ENCODE measurements around the gene DGCR2. TPM values are rescaled to one million over a fixed set of nuclear protein-coding genes. Genes with fewer than 3 reads are reported as not detected.
A peak's percentile ranks its signal among the peaks of the same experiment; 100 is the strongest.
"Not testable (repeated sequence)": the region's sequence is repeated elsewhere in the genome, so short reads cannot be mapped to it uniquely, and the experiment has no call there.

Gene DGCR2
- 30.2 and 43.7 TPM in 2 replicates for total RNA-seq

GRCh38 chr22:19122143-19122751 lies at the start of gene DGCR2:
TSS of gene DGCR2 (minus strand) at chr22:19122412. CDS start at chr22:19122206, 206 bp downstream.
- peak; percentile 89 to 97 for DNase-seq (ENCODE audit: low read depth in 2 of 2)

GRCh38 chr22:19169947-19170318 lies 47.7 kb upstream of the DGCR2 start:
- no peak for DNase-seq (ENCODE audit: low read depth in 2 of 2)

GRCh38 chr22:19169002-19169946 lies 47.1 kb upstream of the DGCR2 start:
- DNase-seq (ENCODE audit: low read depth in 2 of 2): no peak

- no peak for DNase-seq (ENCODE audit: low read depth in 2 of 2)
These were observed 46.1 kb upstream of the DGCR2 start for GRCh38 chr22:19168088-19168890.

GRCh38 chr22:19167106-19167869 lies 45.1 kb upstream of the DGCR2 start:
- DNase-seq (ENCODE audit: low read depth in 2 of 2): no peak

- DNase-seq (ENCODE audit: low read depth in 2 of 2): no peak
These were observed 44.2 kb upstream of the DGCR2 start for GRCh38 chr22:19166421-19166820.

- DNase-seq (ENCODE audit: low read depth in 2 of 2): no peak
These were observed 42.2 kb upstream of the DGCR2 start for GRCh38 chr22:19164425-19164824.

- not testable (repeated sequence) for DNase-seq (ENCODE audit: low read depth in 2 of 2)
These were observed 36.4 kb upstream of the DGCR2 start for GRCh38 chr22:19158649-19159048.

- DNase-seq (ENCODE audit: low read depth in 2 of 2): not testable (repeated sequence)
These were observed 33.9 kb upstream of the DGCR2 start for GRCh38 chr22:19156109-19156508.

- no peak for DNase-seq (ENCODE audit: low read depth in 2 of 2)
These were observed 31.0 kb upstream of the DGCR2 start for GRCh38 chr22:19152942-19153883.

GRCh38 chr22:19151329-19152191 lies 29.3 kb upstream of the DGCR2 start:
- no peak for DNase-seq (ENCODE audit: low read depth in 2 of 2)

GRCh38 chr22:19150482-19151328 lies 28.5 kb upstream of the DGCR2 start:
- DNase-seq (ENCODE audit: low read depth in 2 of 2): no peak

- no peak for DNase-seq (ENCODE audit: low read depth in 2 of 2)
These were observed 27.8 kb upstream of the DGCR2 start, which contains the start of gene GSC2 for GRCh38 chr22:19149991-19150390. TSS of gene GSC2 (minus strand) at chr22:19150292. CDS start at chr22:19150283, 9 bp downstream.

GRCh38 chr22:19149047-19149883 lies 27.1 kb upstream of the DGCR2 start:
- peak in 1 of 2 donors; percentile 16 for DNase-seq (ENCODE audit: low read depth in 2 of 2)

GRCh38 chr22:19148417-19149046 lies 26.3 kb upstream of the DGCR2 start:
- DNase-seq (ENCODE audit: low read depth in 2 of 2): no peak

- no peak for DNase-seq (ENCODE audit: low read depth in 2 of 2)
These were observed 25.1 kb upstream of the DGCR2 start for GRCh38 chr22:19147195-19147780.

Data from dermis microvascular lymphatic vessel endothelial cell (primary cell).